Sigmoid colon (tissue), 7 donors: Measurements from ENCODE around the gene SLC22A31. TPM values are rescaled to one million over a fixed set of nuclear protein-coding genes. Genes with fewer than 3 reads are reported as not detected.

ENCODE experiments used
- DNase-seq: peaks from one replicate; pipeline ENCODE4 v3.0.0-alpha.2; 2019
- H3K27ac ChIP-seq, 4 donors: fragments of 200-600 bp; sonication (generic); one replicate each; pipeline ENCODE4 v1.5.1; 2016 to 2019; ENCODE audit warnings: mild to moderate bottlenecking in 1 of 4
- H3K27me3 ChIP-seq, 3 donors: fragments of 200-600 bp; sonication (generic); one replicate each; pipeline ENCODE4 v1.5.1; 2019; ENCODE audit warnings: mild to moderate bottlenecking in 1 of 3
- H3K36me3 ChIP-seq, 4 donors: fragments of 200-600 bp; sonication (generic); one replicate each; pipeline ENCODE4 v1.5.1; 2016 to 2019
- H3K4me1 ChIP-seq, 4 donors: fragments of 200-600 bp; sonication (generic); one replicate each; pipeline ENCODE4 v1.5.1; 2017 to 2019
- H3K4me3 ChIP-seq, 4 donors: fragments of 200-600 bp; sonication (generic); one replicate each; pipeline ENCODE4 v1.5.1; 2017 to 2019; ENCODE audit warnings: mild to moderate bottlenecking in 2 of 4, moderate library complexity in 1 of 4
- H3K9me3 ChIP-seq, 4 donors: fragments of 200-600 bp in 3 of 4; sonication (generic) in 3 of 4; one replicate each; pipeline versions ENCODE4 v1.5.1 to v1.6.1; 2013 to 2019
- EP300 ChIP-seq, 4 donors: sonication (generic); formaldehyde crosslinking; IDR thresholded peaks; one replicate each; pipeline ENCODE4 v1.6.1; 2017; ENCODE audit warnings: antibody characterized with exemption in 4 of 4
- POLR2A ChIP-seq, 2 donors: fragments of 450-650 bp; IDR thresholded peaks; one replicate each; pipeline ENCODE4 v1.6.1; 2016; ENCODE audit warnings: antibody characterized with exemption in 2 of 2, mild to moderate bottlenecking in 2 of 2, moderate library complexity in 2 of 2
- POLR2AphosphoS5 ChIP-seq, 4 donors: sonication (generic); formaldehyde crosslinking; IDR thresholded peaks; one replicate each; pipeline ENCODE4 v1.6.1; 2017; ENCODE audit warnings: antibody characterized with exemption in 4 of 4
- WGBS, 2 donors: extraction: QIAGEN DNeasy Blood & Tissue Kit; methylation state at CpG; one replicate each; pipeline ENCODE4 v1.1.7; 2013; 5-methylcytosine and 5-hydroxymethylcytosine counted together
- intact Hi-C: fragments of 100-400 bp; cut with DNase I; formaldehyde crosslinking; loops from one replicate; pipeline ENCODE4 v1.15.1; 2023
- polyA plus RNA-seq, 3 donors: library from polyadenylated mRNA; stranded (reverse); fragments of 200-250 nt; gene quantifications; one replicate each; pipeline ENCODE4 v1.2.3, GENCODE V29; 2013
- total RNA-seq, 4 donors: library from RNA; depleted of rRNA; stranded (reverse); fragments of >200 nt; gene quantifications; one replicate each; pipeline ENCODE4 v1.1.0, GENCODE V29; 2016
- TF ChIP-seq, protein P1 (sequence below), 4 experiments: fragments of 450-650 bp in 3 of 4; fragments of 200-600 bp in 1 of 4; IDR thresholded peaks; one replicate each; pipeline ENCODE4 v1.5.1; 2016 to 2019; ENCODE audit warnings: antibody characterized with exemption in 4 of 4, mild to moderate bottlenecking in 3 of 4, moderate library complexity in 2 of 4
- donor health status: healthy with polysubstance abuse.
- donor health status: Bipolar disorder and iron deficiency.
- donor health status: healthy.

Gene SLC22A31
- total and polyA plus RNA-seq, 7 donors = 0.87 TPM; not detected in 6

DNA sequence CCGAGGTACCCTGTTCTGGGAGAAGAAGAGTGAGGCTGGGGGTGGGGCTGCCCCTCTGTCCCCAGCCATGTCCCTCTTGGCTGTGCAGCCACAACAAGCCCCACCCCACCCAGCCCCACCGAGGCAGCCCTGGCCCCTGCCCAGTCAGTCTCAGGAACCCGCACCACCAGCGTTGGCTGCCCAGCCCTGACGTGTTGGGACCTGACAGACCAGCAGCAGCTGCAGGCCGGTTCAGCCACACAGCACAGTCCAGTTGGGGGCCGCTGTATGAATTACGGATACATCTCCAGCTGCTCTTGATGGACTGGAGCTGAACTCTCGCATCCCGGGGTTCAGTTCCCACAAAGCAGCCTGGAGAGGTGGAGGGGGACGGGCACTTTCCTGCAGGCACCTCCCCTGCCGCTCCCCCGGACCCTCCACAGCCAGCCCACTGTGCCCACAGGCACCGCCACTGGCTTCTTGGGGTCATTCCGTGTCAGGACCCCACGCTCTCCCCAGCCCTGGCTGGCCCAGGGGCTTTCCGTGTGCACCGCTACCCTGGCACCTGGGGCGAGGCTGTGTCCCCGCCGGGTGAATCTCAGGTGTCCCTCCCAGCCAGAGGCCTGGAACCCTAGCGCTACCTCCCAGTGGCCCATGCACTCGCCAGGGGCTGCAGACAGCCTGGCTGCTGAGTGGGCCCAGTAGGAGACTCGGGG is 21.7 kb downstream of the SLC22A31 start:
- Histone ChIP-seq H3K36me3 (no peaks in the 10 kb centered on the region), H3K4me3 (no peak overlapping the region), H3K9me3 (no peaks in the 10 kb centered on the region), H3K4me1 (no peaks in the 10 kb centered on the region), H3K27ac (no peak overlapping the region), H3K27me3 (peaks cover 0 to 83% (median 42%) of the 10 kb centered on the region in 3 donors)
- no peak for TF ChIP-seq EP300 (IDR thresholded peaks at IDR 0.05)
- no peak for TF ChIP-seq POLR2AphosphoS5 (IDR thresholded peaks at IDR 0.05)
- no peak for TF ChIP-seq POLR2A (IDR thresholded peaks at IDR 0.05)
- TF ChIP-seq, protein P1, sequence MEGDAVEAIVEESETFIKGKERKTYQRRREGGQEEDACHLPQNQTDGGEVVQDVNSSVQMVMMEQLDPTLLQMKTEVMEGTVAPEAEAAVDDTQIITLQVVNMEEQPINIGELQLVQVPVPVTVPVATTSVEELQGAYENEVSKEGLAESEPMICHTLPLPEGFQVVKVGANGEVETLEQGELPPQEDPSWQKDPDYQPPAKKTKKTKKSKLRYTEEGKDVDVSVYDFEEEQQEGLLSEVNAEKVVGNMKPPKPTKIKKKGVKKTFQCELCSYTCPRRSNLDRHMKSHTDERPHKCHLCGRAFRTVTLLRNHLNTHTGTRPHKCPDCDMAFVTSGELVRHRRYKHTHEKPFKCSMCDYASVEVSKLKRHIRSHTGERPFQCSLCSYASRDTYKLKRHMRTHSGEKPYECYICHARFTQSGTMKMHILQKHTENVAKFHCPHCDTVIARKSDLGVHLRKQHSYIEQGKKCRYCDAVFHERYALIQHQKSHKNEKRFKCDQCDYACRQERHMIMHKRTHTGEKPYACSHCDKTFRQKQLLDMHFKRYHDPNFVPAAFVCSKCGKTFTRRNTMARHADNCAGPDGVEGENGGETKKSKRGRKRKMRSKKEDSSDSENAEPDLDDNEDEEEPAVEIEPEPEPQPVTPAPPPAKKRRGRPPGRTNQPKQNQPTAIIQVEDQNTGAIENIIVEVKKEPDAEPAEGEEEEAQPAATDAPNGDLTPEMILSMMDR (IDR thresholded peaks at IDR 0.05) = no peak
- intact Hi-C loops = no loop called here
- WGBS, 2 donors = 59 to 82% methylated on average over 24 of the region's 24 CpGs
- DNase-seq = no peak

DNA sequence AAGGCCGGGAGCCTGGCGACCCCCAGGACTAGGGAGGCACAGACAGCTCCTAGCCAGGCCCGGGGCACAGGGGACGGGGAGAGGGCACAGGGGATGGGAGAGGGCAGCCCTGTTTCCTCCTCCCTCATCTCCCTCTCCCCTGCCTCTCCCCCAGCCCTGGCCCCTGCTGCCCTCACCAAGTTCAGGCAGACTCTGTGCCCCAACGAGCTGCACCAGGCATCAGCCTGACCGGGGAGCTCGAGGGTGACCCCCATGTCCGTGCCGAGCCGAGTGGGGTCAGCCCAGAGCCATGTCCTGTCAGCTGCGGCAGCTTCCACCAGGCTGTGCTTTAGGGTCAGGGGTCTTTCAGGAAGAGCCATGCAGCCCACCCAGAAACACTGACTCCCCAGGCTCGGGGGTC is 22.8 kb downstream of the SLC22A31 start:
- DNase-seq = no peak
- no peak overlapping the region for H3K27ac ChIP-seq
- H3K9me3 ChIP-seq = no peaks in the 10 kb centered on the region
- no peak overlapping the region for H3K4me3 ChIP-seq
- intact Hi-C loops = no loop called here
- H3K4me1 ChIP-seq = no peaks in the 10 kb centered on the region
- TF ChIP-seq, protein P1 (IDR thresholded peaks at IDR 0.05) = no peak
- TF ChIP-seq EP300 (IDR thresholded peaks at IDR 0.05) (no peak), POLR2AphosphoS5 (IDR thresholded peaks at IDR 0.05) (no peak), POLR2A (IDR thresholded peaks at IDR 0.05) (no peak)
- 66 to 78% methylated on average over 12 of the region's 12 CpGs for WGBS, 2 donors
- H3K36me3 ChIP-seq = no peaks in the 10 kb centered on the region
- peaks cover 0 to 80% (median 42%) of the 10 kb centered on the region in 3 donors for H3K27me3 ChIP-seq

DNA sequence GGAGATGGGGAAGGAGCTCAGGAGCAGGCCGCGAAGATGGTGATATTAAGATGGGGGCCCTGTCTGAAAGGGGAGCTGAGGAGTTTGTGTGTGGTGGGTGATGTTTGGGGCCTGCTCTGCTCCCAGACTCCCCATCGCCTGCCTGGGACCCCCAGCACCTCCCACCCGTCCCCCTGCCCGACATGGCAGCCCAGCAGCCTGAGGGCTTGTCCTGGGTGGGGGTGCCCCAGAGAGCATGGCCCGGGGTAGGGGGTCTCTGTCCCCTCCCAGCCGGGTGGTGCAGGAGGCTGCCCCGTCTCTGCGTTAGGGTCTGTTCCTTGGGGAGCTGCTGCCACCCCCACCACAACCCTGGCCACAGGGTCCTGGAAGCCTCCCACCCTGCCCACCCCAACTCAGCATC is 23.6 kb downstream of the SLC22A31 start:
- intact Hi-C loops = no loop called here
- H3K4me1 ChIP-seq = peaks cover 0 to under 1% (median under 1%) of the 10 kb centered on the region in 4 donors
- DNase-seq = no peak
- H3K9me3 ChIP-seq = no peaks in the 10 kb centered on the region
- H3K36me3 ChIP-seq = no peaks in the 10 kb centered on the region
- peaks cover 0 to 80% (median 47%) of the 10 kb centered on the region in 3 donors for H3K27me3 ChIP-seq
- H3K4me3 ChIP-seq = no peak overlapping the region
- no peak overlapping the region for H3K27ac ChIP-seq
- no peak for TF ChIP-seq POLR2A (IDR thresholded peaks at IDR 0.05)
- TF ChIP-seq EP300 (IDR thresholded peaks at IDR 0.05) = no peak
- TF ChIP-seq POLR2AphosphoS5 (IDR thresholded peaks at IDR 0.05) = no peak
- TF ChIP-seq, protein P1 (IDR thresholded peaks at IDR 0.05) = no peak
- WGBS, 2 donors = 82 to 94% methylated on average over 9 of the region's 9 CpGs

DNA sequence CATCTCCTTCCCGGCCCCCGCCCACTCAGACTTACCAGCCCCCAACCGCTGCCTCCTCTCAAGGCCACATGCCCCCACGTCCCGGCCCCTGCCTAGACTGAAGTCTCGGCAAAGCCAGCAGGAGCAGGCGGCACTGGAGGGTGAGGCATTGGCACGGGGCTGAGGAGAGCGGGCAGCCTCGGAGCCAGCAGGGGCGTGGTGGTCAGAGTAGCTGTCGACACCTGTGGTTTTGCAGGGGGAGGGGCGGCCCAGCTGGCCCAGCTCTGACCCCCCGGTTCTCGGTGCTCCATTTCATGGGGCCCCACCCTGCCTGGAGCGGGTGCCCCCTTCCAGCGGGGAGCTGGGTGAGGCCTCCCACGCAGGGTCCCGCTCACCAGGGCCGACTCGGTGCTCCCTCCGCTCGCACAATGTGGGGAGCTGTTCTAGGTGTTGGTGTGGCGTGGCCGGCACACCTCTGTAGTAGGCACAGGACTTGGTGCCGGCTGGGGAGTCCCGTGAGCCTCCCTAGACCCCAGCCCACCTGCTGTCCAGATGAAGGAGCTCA is 24.1 kb downstream of the SLC22A31 start:
- Histone ChIP-seq H3K27me3 (peaks cover 0 to 80% (median 47%) of the 10 kb centered on the region in 3 donors), H3K4me1 (peaks cover 0 to 5% (median 5%) of the 10 kb centered on the region in 4 donors), H3K9me3 (no peaks in the 10 kb centered on the region), H3K36me3 (no peaks in the 10 kb centered on the region), H3K4me3 (no peak overlapping the region), H3K27ac (no peak overlapping the region)
- WGBS, 2 donors = 57 to 85% methylated on average over 27 of the region's 27 CpGs
- TF ChIP-seq POLR2AphosphoS5 (IDR thresholded peaks at IDR 0.05) (no peak), POLR2A (IDR thresholded peaks at IDR 0.05) (no peak), EP300 (IDR thresholded peaks at IDR 0.05) (no peak)
- TF ChIP-seq, protein P1 (IDR thresholded peaks at IDR 0.05) = no peak
- DNase-seq = no peak
- intact Hi-C loops = no loop called here
